Omental fat pad (tissue), 4 donors: ENCODE data around the gene GALNTL6. TPM values are rescaled to one million over a fixed set of nuclear protein-coding genes. Genes with fewer than 3 reads are reported as not detected.

Experiments used
- ATAC-seq: fragments of 150-250 bp; one replicate; pipeline ENCODE4 v1.9.1; 2016; ENCODE audit warnings: mild to moderate bottlenecking, moderate library complexity; ENCODE audit not compliant: low FRiP score
- DNase-seq: peaks from one replicate; pipeline ENCODE4 v3.0.0-alpha.2; 2019; ENCODE audit warnings: low spot score
- CTCF ChIP-seq, 3 donors: fragments of 450-650 bp; IDR thresholded peaks; one replicate each; pipeline ENCODE4 v1.5.1; 2016 to 2017; ENCODE audit warnings: antibody characterized with exemption in 3 of 3, mild to moderate bottlenecking in 3 of 3, moderate library complexity in 2 of 3
- total RNA-seq, 4 donors: library from RNA; depleted of rRNA; stranded (reverse); fragments of >200 nt; gene quantifications; one replicate each; pipeline ENCODE4 v1.1.0, GENCODE V29; 2016

GALNTL6 gene
- total RNA-seq, 4 donors from 2014 or later: not detected

- TF ChIP-seq CTCF (IDR thresholded peaks at IDR 0.05): no peak
- DNase-seq (no peak), ATAC-seq (no peak)
These were observed 494.9 kb downstream of the GALNTL6 start for GRCh38 chr4:172308078-172308477.

- DNase-seq: no peak
- no peak for ATAC-seq
- TF ChIP-seq CTCF (IDR thresholded peaks at IDR 0.05): no peak
These were observed 498.5 kb downstream of the GALNTL6 start for GRCh38 chr4:172311682-172312081.

- DNase-seq: no peak
- no peak for TF ChIP-seq CTCF (IDR thresholded peaks at IDR 0.05)
- ATAC-seq: no peak
These were observed 510.1 kb downstream of the GALNTL6 start for GRCh38 chr4:172323288-172323687.

GRCh38 chr4:172344308-172344938 is 531.2 kb downstream of the GALNTL6 start:
- no peak for DNase-seq
- ATAC-seq: no peak
- no peak for TF ChIP-seq CTCF (IDR thresholded peaks at IDR 0.05)

GRCh38 chr4:172348426-172348825 is 535.2 kb downstream of the GALNTL6 start:
- no peak for ATAC-seq
- no peak for TF ChIP-seq CTCF (IDR thresholded peaks at IDR 0.05)
- DNase-seq: no peak

- no peak for TF ChIP-seq CTCF (IDR thresholded peaks at IDR 0.05)
- ATAC-seq: no peak
- DNase-seq: no peak
These were observed 539.2 kb downstream of the GALNTL6 start for GRCh38 chr4:172352356-172352755.

- no peak for DNase-seq
- no peak for ATAC-seq
- no peak for TF ChIP-seq CTCF (IDR thresholded peaks at IDR 0.05)
These were observed 542.8 kb downstream of the GALNTL6 start for GRCh38 chr4:172356016-172356415.
